ENCODE measurements around the gene FAM20A. TPM values are rescaled to one million over a fixed set of nuclear protein-coding genes. Genes with fewer than 3 reads are reported as not detected.

FAM20A gene
- total and polyA plus RNA-seq, 9 of the 15 experiments (the other 6 are each of a cell fraction or from before 2014, with no cell fraction given) = 0.07 TPM; not detected in 8

DNA sequence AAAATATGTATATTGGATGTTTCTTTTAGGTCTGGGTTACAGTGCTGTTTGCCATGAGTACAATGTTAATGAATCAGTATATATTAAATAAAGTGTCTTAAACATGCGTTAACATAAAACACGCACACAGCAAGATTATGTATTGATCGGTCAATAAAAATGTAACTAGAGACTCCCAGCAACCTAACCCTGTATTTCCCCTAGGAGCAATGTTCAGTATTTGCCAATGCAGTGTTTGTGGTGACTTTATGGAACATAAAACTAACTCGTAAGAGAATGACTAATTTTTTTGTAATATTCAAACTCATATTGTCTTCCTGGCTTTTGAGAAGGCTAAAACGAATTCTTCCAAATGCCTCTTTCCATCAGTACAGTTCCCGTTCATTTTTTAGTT, 66.5 kb downstream of the FAM20A start (continued):
- TF ChIP-seq, protein P1, sequence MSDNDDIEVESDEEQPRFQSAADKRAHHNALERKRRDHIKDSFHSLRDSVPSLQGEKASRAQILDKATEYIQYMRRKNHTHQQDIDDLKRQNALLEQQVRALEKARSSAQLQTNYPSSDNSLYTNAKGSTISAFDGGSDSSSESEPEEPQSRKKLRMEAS (CRISPR knock-in tag; IDR thresholded peaks at IDR 0.05) = no peak
- TF ChIP-seq, protein P2, sequence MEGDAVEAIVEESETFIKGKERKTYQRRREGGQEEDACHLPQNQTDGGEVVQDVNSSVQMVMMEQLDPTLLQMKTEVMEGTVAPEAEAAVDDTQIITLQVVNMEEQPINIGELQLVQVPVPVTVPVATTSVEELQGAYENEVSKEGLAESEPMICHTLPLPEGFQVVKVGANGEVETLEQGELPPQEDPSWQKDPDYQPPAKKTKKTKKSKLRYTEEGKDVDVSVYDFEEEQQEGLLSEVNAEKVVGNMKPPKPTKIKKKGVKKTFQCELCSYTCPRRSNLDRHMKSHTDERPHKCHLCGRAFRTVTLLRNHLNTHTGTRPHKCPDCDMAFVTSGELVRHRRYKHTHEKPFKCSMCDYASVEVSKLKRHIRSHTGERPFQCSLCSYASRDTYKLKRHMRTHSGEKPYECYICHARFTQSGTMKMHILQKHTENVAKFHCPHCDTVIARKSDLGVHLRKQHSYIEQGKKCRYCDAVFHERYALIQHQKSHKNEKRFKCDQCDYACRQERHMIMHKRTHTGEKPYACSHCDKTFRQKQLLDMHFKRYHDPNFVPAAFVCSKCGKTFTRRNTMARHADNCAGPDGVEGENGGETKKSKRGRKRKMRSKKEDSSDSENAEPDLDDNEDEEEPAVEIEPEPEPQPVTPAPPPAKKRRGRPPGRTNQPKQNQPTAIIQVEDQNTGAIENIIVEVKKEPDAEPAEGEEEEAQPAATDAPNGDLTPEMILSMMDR (IDR thresholded peaks at IDR 0.05 in 2 of 3, conservative IDR thresholded peaks at IDR 0.05 in 1 of 3; ENCODE audit: insufficient read depth in 2 of 3, low read depth in 1 of 3, low read length in 3 of 3) = no peak
- TF ChIP-seq ZNF561 (CRISPR knock-in tag; conservative IDR thresholded peaks at IDR 0.05) = no peak

DNA sequence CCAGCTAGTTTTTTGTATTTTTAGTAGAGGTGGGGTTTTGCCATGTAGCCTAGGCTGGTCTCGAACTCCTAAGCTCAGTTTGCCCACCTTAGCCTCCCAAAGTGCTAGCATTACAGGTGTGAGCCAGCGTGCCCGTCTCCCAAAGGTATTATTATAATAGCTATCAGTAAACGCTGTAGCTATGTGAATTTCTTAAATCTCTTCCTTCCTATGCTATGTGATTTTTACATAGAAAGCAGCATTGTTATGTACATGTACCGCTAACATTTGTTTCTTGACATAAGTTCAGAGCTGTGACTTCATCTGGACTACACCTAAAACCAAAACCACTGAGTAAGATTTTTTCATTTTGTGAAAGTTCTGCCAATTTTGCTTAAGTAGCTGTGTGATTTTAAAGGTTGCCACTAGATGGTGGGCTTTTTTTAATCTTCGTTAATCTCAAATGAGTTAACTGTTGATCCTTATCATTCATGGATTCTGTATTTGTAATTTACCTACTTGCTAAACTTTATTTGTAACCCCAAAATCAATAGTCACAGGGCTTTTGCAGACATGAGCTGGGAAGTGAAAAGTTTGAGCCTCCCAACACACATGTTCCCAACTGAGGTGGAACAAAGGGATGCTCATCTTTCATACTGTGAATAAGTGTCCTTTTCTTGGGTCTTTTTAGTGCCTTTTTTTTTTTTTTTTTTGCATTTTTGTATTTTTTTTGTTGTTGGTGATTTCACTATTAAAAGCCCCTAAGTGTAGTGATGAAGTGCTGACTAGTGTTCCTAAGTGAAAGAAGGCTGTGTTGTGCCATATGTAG, 67.1 kb downstream of the FAM20A start:
- FAIRE-seq (no peak), DNase-seq (ENCODE audit: extremely low read depth in 1 of 4, low spot score in 3 of 4) (no peak), ATAC-seq (no peak)
- Histone ChIP-seq H4K20me1 (replicated peaks; ENCODE audit: control insufficient read depth, insufficient read depth, low read length) (no peaks in the 10 kb centered on the region; the same call in 1 of the 2 replicates), H3K9ac (ENCODE audit: insufficient read depth in 1 of 2, low read depth in 2 of 2, low read length in 2 of 2) (no peak overlapping the region), H3K4me1 (replicated peaks in 1 of 2; ENCODE audit: control insufficient read depth in 2 of 2, insufficient read depth in 2 of 2, low read length in 2 of 2) (no peaks in the 10 kb centered on the region), H3K79me2 (ENCODE audit: control insufficient read depth, insufficient read depth, low read length) (no peaks in the 10 kb centered on the region), H3K27me3 (ENCODE audit: control insufficient read depth in 2 of 2, insufficient read depth in 2 of 2, low read length in 2 of 2) (no peaks in the 10 kb centered on the region), H3K27ac (ENCODE audit: extremely low read depth, low read depth, low read length) (no peak overlapping the region), H3K4me3 (no peak overlapping the region), H3K36me3 (ENCODE audit: control insufficient read depth, insufficient read depth, low read length) (peaks cover 52% of the 10 kb centered on the region; the same call in 2 of the 3 replicates), H3K9me3 (replicated peaks; ENCODE audit: control insufficient read depth, insufficient read depth, low read depth, low read length) (no peaks in the 10 kb centered on the region), H2AFZ (ENCODE audit: low read depth, low read length) (no peak overlapping the region), H3K4me2 (ENCODE audit: insufficient read depth, low read length) (no peak overlapping the region), H3K9me1 (ENCODE audit: control insufficient read depth, insufficient read depth, low read length) (no peaks in the 10 kb centered on the region)
- intact Hi-C loops (cut with micrococcal nuclease) (no loop called here), in situ Hi-C loops (cut with MboI) (no loop called here)
- POLR2A ChIA-PET = interaction anchor here (0.6 kb wide), 1 partner anchor 154 kb away, joined by 3 read pairs; no protein-coding TSS in a partner anchor
- CTCF ChIA-PET (ENCODE audit: low intra/inter-chr PET ratio) = no interaction called here
- WGBS (ENCODE audit: insufficient coverage, low coverage, missing lambda C conversion rate) = 90% methylated on average over 6 of the region's 6 CpGs
- BruUV-seq (replicated peaks) = no TSS peak
- no peak for TF ChIP-seq NFIC (IDR thresholded peaks at IDR 0.05)
- TF ChIP-seq, protein P3, sequence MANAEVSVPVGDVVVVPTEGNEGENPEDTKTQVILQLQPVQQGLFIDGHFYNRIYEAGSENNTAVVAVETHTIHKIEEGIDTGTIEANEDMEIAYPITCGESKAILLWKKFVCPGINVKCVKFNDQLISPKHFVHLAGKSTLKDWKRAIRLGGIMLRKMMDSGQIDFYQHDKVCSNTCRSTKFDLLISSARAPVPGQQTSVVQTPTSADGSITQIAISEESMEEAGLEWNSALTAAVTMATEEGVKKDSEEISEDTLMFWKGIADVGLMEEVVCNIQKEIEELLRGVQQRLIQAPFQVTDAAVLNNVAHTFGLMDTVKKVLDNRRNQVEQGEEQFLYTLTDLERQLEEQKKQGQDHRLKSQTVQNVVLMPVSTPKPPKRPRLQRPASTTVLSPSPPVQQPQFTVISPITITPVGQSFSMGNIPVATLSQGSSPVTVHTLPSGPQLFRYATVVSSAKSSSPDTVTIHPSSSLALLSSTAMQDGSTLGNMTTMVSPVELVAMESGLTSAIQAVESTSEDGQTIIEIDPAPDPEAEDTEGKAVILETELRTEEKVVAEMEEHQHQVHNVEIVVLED (CRISPR knock-in tag; IDR thresholded peaks at IDR 0.05) = no peak
- TF ChIP-seq RAD21 (CRISPR knock-in tag; conservative IDR thresholded peaks at IDR 0.05 in 1 of 2, IDR thresholded peaks at IDR 0.05 in 1 of 2) = 0 out of 4 replicates have a peak, but pooled peaks of 1 of the 2 experiments have one; percentile 7
- no peak for TF ChIP-seq NONO (IDR thresholded peaks at IDR 0.05; ENCODE audit: low read depth in 2 of 2, low read length in 1 of 2)
- no peak for TF ChIP-seq ARHGAP35 (IDR thresholded peaks at IDR 0.05; ENCODE audit: partially characterized antibody)
- TF ChIP-seq, protein P2 (IDR thresholded peaks at IDR 0.05 in 2 of 3, conservative IDR thresholded peaks at IDR 0.05 in 1 of 3; ENCODE audit: insufficient read depth in 2 of 3, low read depth in 1 of 3, low read length in 3 of 3) = 0 out of 6 replicates have a peak, but pooled peaks of 1 of the 3 experiments have one; percentile 13
- TF ChIP-seq, protein P4, sequence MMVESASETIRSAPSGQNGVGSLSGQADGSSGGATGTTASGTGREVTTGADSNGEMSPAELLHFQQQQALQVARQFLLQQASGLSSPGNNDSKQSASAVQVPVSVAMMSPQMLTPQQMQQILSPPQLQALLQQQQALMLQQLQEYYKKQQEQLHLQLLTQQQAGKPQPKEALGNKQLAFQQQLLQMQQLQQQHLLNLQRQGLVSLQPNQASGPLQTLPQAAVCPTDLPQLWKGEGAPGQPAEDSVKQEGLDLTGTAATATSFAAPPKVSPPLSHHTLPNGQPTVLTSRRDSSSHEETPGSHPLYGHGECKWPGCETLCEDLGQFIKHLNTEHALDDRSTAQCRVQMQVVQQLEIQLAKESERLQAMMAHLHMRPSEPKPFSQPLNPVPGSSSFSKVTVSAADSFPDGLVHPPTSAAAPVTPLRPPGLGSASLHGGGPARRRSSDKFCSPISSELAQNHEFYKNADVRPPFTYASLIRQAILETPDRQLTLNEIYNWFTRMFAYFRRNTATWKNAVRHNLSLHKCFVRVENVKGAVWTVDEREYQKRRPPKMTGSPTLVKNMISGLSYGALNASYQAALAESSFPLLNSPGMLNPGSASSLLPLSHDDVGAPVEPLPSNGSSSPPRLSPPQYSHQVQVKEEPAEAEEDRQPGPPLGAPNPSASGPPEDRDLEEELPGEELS (CRISPR knock-in tag; IDR thresholded peaks at IDR 0.05; ENCODE audit: borderline replicate concordance) = no peak

Data from K562 (cell line).